ENCODE measurements around the gene ABCA1.

ABCA1 gene

GRCh38 chr9:104849023-104849422 lies 78.9 kb downstream of the ABCA1 start:
- DNase-seq (ENCODE audit: low read depth): no peak
- TF ChIP-seq CTCF (IDR thresholded peaks at IDR 0.05; ENCODE audit: control insufficient read depth, extremely low read depth, insufficient read depth): no peak

DNA sequence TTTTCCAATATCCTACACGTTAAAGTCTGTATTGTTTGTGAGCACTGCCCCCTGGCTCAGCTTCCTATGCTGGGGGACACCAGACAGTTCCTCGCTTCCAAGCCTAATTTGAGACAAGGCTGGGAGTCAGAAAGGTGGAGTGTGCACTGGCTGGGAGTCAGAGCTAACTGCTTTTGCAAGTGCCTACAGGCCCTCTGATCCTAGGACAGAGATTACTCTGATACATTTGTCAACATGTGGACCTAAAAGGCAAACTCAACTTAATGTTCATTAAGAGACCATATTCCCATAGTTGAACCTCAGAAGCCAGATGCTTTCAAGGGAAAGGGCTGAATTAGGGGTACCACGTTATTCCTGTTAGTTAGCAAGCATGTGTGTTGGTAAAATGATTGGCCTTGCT lies 83.2 kb downstream of the ABCA1 start:
- no peak for TF ChIP-seq CTCF (IDR thresholded peaks at IDR 0.05; ENCODE audit: control insufficient read depth, extremely low read depth, insufficient read depth)
- no peak overlapping the region for H3K4me3 ChIP-seq (ENCODE audit: low read depth, low read length)
- no peak for DNase-seq (ENCODE audit: low read depth)

More at GRCh38 chr9:104849023-104849422, 78.9 kb downstream of the ABCA1 start:
- H3K4me3 ChIP-seq (ENCODE audit: low read depth, low read length): no peak overlapping the region

GRCh38 chr9:104843644-104844240 lies 84.2 kb downstream of the ABCA1 start:
- no peak overlapping the region for H3K4me3 ChIP-seq (ENCODE audit: low read depth, low read length)
- no peak for DNase-seq (ENCODE audit: low read depth)
- TF ChIP-seq CTCF (IDR thresholded peaks at IDR 0.05; ENCODE audit: control insufficient read depth, extremely low read depth, insufficient read depth): no peak

- H3K4me3 ChIP-seq (ENCODE audit: low read depth, low read length): no peak overlapping the region
- TF ChIP-seq CTCF (IDR thresholded peaks at IDR 0.05; ENCODE audit: control insufficient read depth, extremely low read depth, insufficient read depth): no peak
- DNase-seq (ENCODE audit: low read depth): no peak
Measured at GRCh38 chr9:104842698-104843097, 85.3 kb downstream of the ABCA1 start.

DNA sequence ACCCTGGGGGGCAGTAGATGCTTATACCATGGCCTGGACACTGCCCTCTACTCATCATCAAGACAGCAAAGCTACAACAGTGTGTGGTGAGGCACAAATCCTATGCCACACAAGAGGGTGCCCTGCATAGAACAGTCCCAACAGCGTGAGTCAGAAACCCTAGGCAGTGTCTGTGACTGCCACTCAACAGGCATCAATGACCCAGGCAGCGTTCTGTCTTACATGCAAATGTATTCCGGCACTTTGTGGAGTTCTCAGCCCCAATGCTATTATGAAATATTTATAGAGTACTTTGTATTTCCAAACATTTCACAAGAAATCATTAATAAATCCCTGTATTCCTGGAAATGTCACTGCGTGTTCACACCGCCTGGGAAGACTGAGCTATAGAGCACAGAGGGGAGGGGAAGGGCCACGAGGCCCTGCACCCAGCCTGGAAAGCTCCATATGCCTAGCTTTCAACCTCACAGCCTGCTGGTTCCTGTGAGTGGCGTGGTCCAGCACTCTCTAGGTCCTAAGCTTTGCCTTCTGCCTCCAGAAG lies 86.3 kb downstream of the ABCA1 start:
- DNase-seq (ENCODE audit: low read depth): no peak
- no peak for TF ChIP-seq CTCF (IDR thresholded peaks at IDR 0.05; ENCODE audit: control insufficient read depth, extremely low read depth, insufficient read depth)
- H3K4me3 ChIP-seq (ENCODE audit: low read depth, low read length): no peak overlapping the region

GRCh38 chr9:104838958-104839357 lies 89.0 kb downstream of the ABCA1 start:
- DNase-seq (ENCODE audit: low read depth): no peak
- TF ChIP-seq CTCF (IDR thresholded peaks at IDR 0.05; ENCODE audit: control insufficient read depth, extremely low read depth, insufficient read depth): no peak

DNA sequence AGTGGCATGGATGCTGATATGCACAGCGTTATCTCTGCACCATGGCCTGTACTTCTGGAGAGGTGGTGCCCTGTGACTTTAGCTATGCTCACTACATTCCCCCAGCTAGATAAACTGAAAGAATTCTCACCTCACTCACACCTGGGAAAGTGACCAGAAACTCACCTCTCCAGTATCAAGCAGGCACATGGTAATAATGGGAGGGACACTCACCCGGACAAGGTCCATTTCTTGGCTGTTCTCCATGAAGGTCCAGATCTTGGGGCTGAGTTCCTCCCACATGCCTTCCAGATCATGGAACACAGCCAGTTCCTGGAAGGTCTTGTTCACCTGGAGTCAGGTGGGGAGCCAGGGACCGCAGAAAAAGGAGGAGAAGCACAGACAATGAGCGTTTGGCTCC lies 91.2 kb downstream of the ABCA1 start:
- no peak for DNase-seq (ENCODE audit: low read depth)
- no peak for TF ChIP-seq CTCF (IDR thresholded peaks at IDR 0.05; ENCODE audit: control insufficient read depth, extremely low read depth, insufficient read depth)
- H3K4me3 ChIP-seq (ENCODE audit: low read depth, low read length): no peak overlapping the region

More at GRCh38 chr9:104838958-104839357, 89.0 kb downstream of the ABCA1 start:
- no peak overlapping the region for H3K4me3 ChIP-seq (ENCODE audit: low read depth, low read length)
